Epithelial cell of proximal tubule (primary cell): Measurements from ENCODE around the gene STK38. TPM values are rescaled to one million over a fixed set of nuclear protein-coding genes. Genes with fewer than 3 reads are reported as not detected.

Experiments used
- DNase-seq: peaks from one replicate; pipeline ENCODE4 v3.0.0-alpha.2; 2011; ENCODE audit warnings: low read depth
- H3K4me3 ChIP-seq: 2 replicates; pipeline ENCODE4 v1.5.1; 2011; ENCODE audit warnings: low read depth, mild to moderate bottlenecking, low read length
- CTCF ChIP-seq: conservative IDR thresholded peaks from 2 replicates; pipeline ENCODE4 v1.5.1; 2012; ENCODE audit warnings: low read depth, mild to moderate bottlenecking, low read length
- total RNA-seq: library from RNA; depleted of rRNA; stranded (reverse); fragments of >200 nt; gene quantifications from 2 replicates; pipeline ENCODE4 v1.2.3, GENCODE V29; 2015

The STK38 gene
- total RNA-seq, 1 donor from 2014 or later = 18.3 TPM

- DNase-seq = no peak
- no peak for TF ChIP-seq CTCF
- H3K4me3 ChIP-seq = no peak overlapping the region
Observed at GRCh38 chr6:36563237-36563927, 16.1 kb upstream of the STK38 start.

GRCh38 chr6:36560822-36561221 is 13.5 kb upstream of the STK38 start:
- H3K4me3 ChIP-seq = no peak overlapping the region
- no peak for TF ChIP-seq CTCF
- DNase-seq = no peak

GRCh38 chr6:36559011-36559793 is 11.9 kb upstream of the STK38 start:
- no peak overlapping the region for H3K4me3 ChIP-seq
- no peak for TF ChIP-seq CTCF
- DNase-seq = no peak

GRCh38 chr6:36556281-36556680 is 9.0 kb upstream of the STK38 start:
- TF ChIP-seq CTCF = no peak
- no peak for DNase-seq
- no peak overlapping the region for H3K4me3 ChIP-seq

GRCh38 chr6:36555750-36556252 is 8.5 kb upstream of the STK38 start:
- TF ChIP-seq CTCF = no peak
- DNase-seq = no peak
- H3K4me3 ChIP-seq = no peak overlapping the region

- no peak overlapping the region for H3K4me3 ChIP-seq
- no peak for TF ChIP-seq CTCF
- DNase-seq = no peak
Observed at GRCh38 chr6:36550473-36551000, 3.3 kb upstream of the STK38 start.
